A549 (cell line): ENCODE measurements around the gene SELL. TPM values are rescaled to one million over a fixed set of nuclear protein-coding genes. Genes with fewer than 3 reads are reported as not detected.
"Not testable (repeated sequence)": the region's sequence is repeated elsewhere in the genome, so short reads cannot be mapped to it uniquely, and the experiment has no call there.

Source experiments
- ATAC-seq, 2 experiments: fragments of 200-7000 bp in 1 of 2; fragments of >200 bp in 1 of 2; cut with Nextera tagmentation in 1 of 2; cut with Tn5 transposase in 1 of 2; 3 replicates each; pipeline versions ENCODE4 v1.8.0 to v1.9.1; 2018 to 2020; ENCODE audit warnings: mild to moderate bottlenecking in 1 of 2, moderate library complexity in 1 of 2
- CTCF ChIA-PET: fragments of 300-600 bp; sonication (Branson Sonifier 250); formaldehyde crosslinking; extraction: SDS; loops from one replicate; lab custom pipeline; 2021; ENCODE audit warnings: antibody characterized with exemption, inconsistent platforms; lab: Yijun Ruan, JAX
- POLR2A ChIA-PET: fragments of 350-600 bp; formaldehyde crosslinking; extraction: SDS; loops from one replicate; lab custom pipeline; 2021; ENCODE audit warnings: antibody characterized with exemption, inconsistent platforms; lab: Yijun Ruan, JAX
- DNase-seq, 2 experiments: peaks; one replicate each; pipeline versions ENCODE4 v3.0.0 to v3.0.0-alpha.2; 2011 to 2016; ENCODE audit warnings: low read depth in 1 of 2, low spot score in 1 of 2
- FAIRE-seq: peaks from 2 replicates; lab custom pipeline; 2011; peaks lifted over from hg19 to GRCh38; lab: Jason Lieb, UNC
- H3K27ac ChIP-seq, 2 experiments: fragments of >200 bp; sonication (Bioruptor Twin); formaldehyde crosslinking; 3 replicates each; pipeline ENCODE4 v1.5.1; 2016 to 2017
- H3K4me1 ChIP-seq: fragments of >200 bp; sonication (Bioruptor Twin); formaldehyde crosslinking; 3 replicates; pipeline ENCODE4 v1.6.1; 2016
- H3K4me2 ChIP-seq: fragments of >200 bp; sonication (Bioruptor Twin); formaldehyde crosslinking; 3 replicates; pipeline ENCODE4 v1.6.1; 2016
- H3K4me3 ChIP-seq: fragments of >200 bp; sonication (Bioruptor Twin); formaldehyde crosslinking; 3 replicates; pipeline ENCODE4 v1.5.1; 2016
- H3K9me3 ChIP-seq: fragments of >200 bp; sonication (Bioruptor Twin); formaldehyde crosslinking; 3 replicates; pipeline ENCODE4 v1.6.1; 2016
- BHLHE40 ChIP-seq: IDR thresholded peaks from 2 replicates; pipeline ENCODE4 v1.6.1; 2012; ENCODE audit warnings: low read depth, low read length, inconsistent platforms
- CHD2 ChIP-seq: fragments of 150-350 bp; IDR thresholded peaks from 2 replicates; pipeline ENCODE4 v1.6.1; 2014; ENCODE audit warnings: low read length; ENCODE audit not compliant: partially characterized antibody
- ELK1 ChIP-seq: fragments of 150-350 bp; IDR thresholded peaks from 2 replicates; pipeline ENCODE4 v1.6.1; 2014; ENCODE audit warnings: low read depth, mild to moderate bottlenecking, low read length
- FOSB ChIP-seq: fragments of 250-450 bp; sonication (Bioruptor Pico); IDR thresholded peaks from 2 replicates; pipeline ENCODE4 v1.5.0; 2020; ENCODE audit warnings: mild to moderate bottlenecking, moderate library complexity
- FOXS1 ChIP-seq: fragments of 250-450 bp; sonication (Bioruptor Pico); IDR thresholded peaks from 2 replicates; pipeline ENCODE4 v1.5.0; 2020; ENCODE audit warnings: mild to moderate bottlenecking, moderate library complexity
- HDAC2 ChIP-seq: fragments of 200-600 bp; sonication (generic); IDR thresholded peaks from 2 replicates; pipeline ENCODE4 v1.6.1; 2016
- HEYL ChIP-seq: fragments of 250-450 bp; sonication (Bioruptor Pico); IDR thresholded peaks from 2 replicates; pipeline ENCODE4 v1.8.0; 2021; ENCODE audit warnings: mild to moderate bottlenecking, moderate library complexity
- HOXB13 ChIP-seq: fragments of 250-450 bp; sonication (Bioruptor Pico); IDR thresholded peaks from 2 replicates; pipeline ENCODE4 v1.5.0; 2020; ENCODE audit warnings: low read depth, mild to moderate bottlenecking, moderate library complexity
- KDM5A ChIP-seq: fragments of 200-600 bp; sonication (generic); IDR thresholded peaks from 2 replicates; pipeline ENCODE4 v1.6.1; 2016; ENCODE audit warnings: antibody characterized with exemption, mild to moderate bottlenecking
- NFE2L2 ChIP-seq: fragments of 150-350 bp; conservative IDR thresholded peaks from 2 replicates; pipeline ENCODE4 v1.6.1; 2014; ENCODE audit warnings: low read length
- NPAS2 ChIP-seq: fragments of 250-450 bp; sonication (Bioruptor Pico); IDR thresholded peaks from 2 replicates; pipeline ENCODE4 v1.8.0; 2022; ENCODE audit warnings: mild to moderate bottlenecking, moderate library complexity, borderline replicate concordance
- NR3C1 ChIP-seq: fragments of >200 bp; sonication (Bioruptor Twin); formaldehyde crosslinking; IDR thresholded peaks from 3 replicates; pipeline ENCODE4 v1.6.1; 2017
- PHF8 ChIP-seq: fragments of 200-600 bp; sonication (generic); IDR thresholded peaks from 2 replicates; pipeline ENCODE4 v1.6.1; 2016; ENCODE audit warnings: low read depth, mild to moderate bottlenecking, antibody characterized with exemption, moderate library complexity, borderline replicate concordance
- RAD21 ChIP-seq, 2 experiments: fragments of >200 bp in 1 of 2; sonication (Bioruptor Twin) in 1 of 2; formaldehyde crosslinking in 1 of 2; IDR thresholded peaks in 1 of 2; conservative IDR thresholded peaks in 1 of 2; 2 replicates in 1 of 2; 3 replicates in 1 of 2; pipeline ENCODE4 v1.6.1; 2012 to 2018; ENCODE audit warnings: inconsistent platforms in 1 of 2
- RARB ChIP-seq: fragments of 250-450 bp; sonication (Bioruptor Pico); IDR thresholded peaks from 2 replicates; pipeline ENCODE4 v1.8.0; 2021; ENCODE audit warnings: mild to moderate bottlenecking, moderate library complexity
- REST ChIP-seq: fragments of 200-600 bp; sonication (generic); IDR thresholded peaks from 2 replicates; pipeline ENCODE4 v1.6.1; 2016; ENCODE audit warnings: antibody characterized with exemption, mild to moderate bottlenecking, moderate library complexity
- RFX5 ChIP-seq: fragments of 450-650 bp; IDR thresholded peaks from 2 replicates; pipeline ENCODE4 v1.7.1; 2014; ENCODE audit warnings: antibody characterized with exemption, mild to moderate bottlenecking, moderate library complexity
- SREBF2 ChIP-seq: fragments of 450-650 bp; IDR thresholded peaks from 2 replicates; pipeline ENCODE4 v1.6.1; 2014; ENCODE audit warnings: mild to moderate bottlenecking, moderate library complexity
- ZC3H11A ChIP-seq: fragments of 450-650 bp; IDR thresholded peaks from 2 replicates; pipeline ENCODE4 v1.6.1; 2014; ENCODE audit warnings: antibody characterized with exemption, mild to moderate bottlenecking
- ZNF302 ChIP-seq: fragments of 250-450 bp; sonication (Bioruptor Pico); IDR thresholded peaks from 2 replicates; pipeline ENCODE4 v1.9.0; 2021; ENCODE audit warnings: inconsistent platforms, mild to moderate bottlenecking, moderate library complexity
- WGBS: methylation state at CpG from one replicate; pipeline ENCODE4 v1.1.6; 2017; ENCODE audit errors: missing lambda C conversion rate; 5-methylcytosine and 5-hydroxymethylcytosine counted together
- polyA plus RNA-seq, 4 experiments: library from polyadenylated mRNA; depleted of rRNA in 3 of 4; stranded (reverse); fragments of >200 nt; fragmentation: RNase III in 1 of 4; extraction: RNeasy Plus Mini Kit Qiagen cat#74134 plus additional on column Dnase treatment in 1 of 4; gene quantifications; 2 replicates in 3 of 4; 3 replicates in 1 of 4; pipeline ENCODE4 v1.2.3, GENCODE V29; 2011 to 2017
- TF ChIP-seq, protein P1 (sequence below): fragments of 250-450 bp; sonication (Bioruptor Pico); IDR thresholded peaks from 2 replicates; pipeline ENCODE4 v1.5.0; 2020; ENCODE audit warnings: low read depth, mild to moderate bottlenecking, moderate library complexity
- TF ChIP-seq, protein P2 (sequence below): fragments of 250-450 bp; sonication (Bioruptor Pico); IDR thresholded peaks from 2 replicates; pipeline ENCODE4 v1.5.0; 2021; ENCODE audit warnings: mild to moderate bottlenecking, moderate library complexity, borderline replicate concordance
- TF ChIP-seq, protein P3 (sequence below): fragments of >200 bp; sonication (Bioruptor Twin); formaldehyde crosslinking; IDR thresholded peaks from 2 replicates; pipeline ENCODE4 v1.6.1; 2016
- TF ChIP-seq, protein P4 (sequence below): fragments of >200 bp; sonication (Bioruptor Twin); formaldehyde crosslinking; IDR thresholded peaks from 3 replicates; pipeline ENCODE4 v1.5.1; 2016

SELL gene
- polyA plus RNA-seq, 2 of the 4 experiments (the other 2 are of a cell fraction) = 0.39 TPM

DNA sequence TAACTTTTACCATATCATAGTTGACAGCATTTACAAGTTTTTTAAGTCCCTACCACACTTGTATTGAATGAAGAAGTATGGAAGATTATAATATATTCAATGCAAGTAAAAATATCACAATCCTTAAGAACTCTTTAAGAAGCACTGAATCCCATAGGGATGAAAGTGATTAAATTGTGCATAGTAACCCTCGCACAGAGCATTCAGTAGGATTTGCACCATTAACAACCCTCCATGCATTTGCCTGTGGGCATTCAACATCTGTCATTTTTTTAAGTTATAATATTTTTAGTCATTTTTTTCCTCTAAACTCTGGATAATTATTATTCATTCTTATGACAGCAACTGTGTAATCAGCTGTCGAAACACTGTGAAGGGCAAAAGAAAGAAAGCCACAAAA lies 12.3 kb upstream of the SELL start:
- FAIRE-seq = no peak
- 50% methylated on average over 2 of the region's 2 CpGs for WGBS
- Histone ChIP-seq H3K4me3 (no peak overlapping the region), H3K4me2 (no peak overlapping the region), H3K9me3 (no peaks in the 10 kb centered on the region), H3K4me1 (no peaks in the 10 kb centered on the region), H3K27ac (no peak overlapping the region)
- ChIA-PET CTCF (interaction anchor here (1.8 kb wide), 1 partner anchor 16 kb away, joined by 3 read pairs; no protein-coding TSS in a partner anchor), POLR2A (no interaction called here)
- TF ChIP-seq NR3C1 = no peak
- no peak for TF ChIP-seq REST
- TF ChIP-seq FOXS1 (CRISPR knock-in tag) = no peak
- TF ChIP-seq HDAC2 = no peak
- TF ChIP-seq NPAS2 (CRISPR knock-in tag) = no peak
- no peak for TF ChIP-seq SREBF2
- TF ChIP-seq, protein P1, sequence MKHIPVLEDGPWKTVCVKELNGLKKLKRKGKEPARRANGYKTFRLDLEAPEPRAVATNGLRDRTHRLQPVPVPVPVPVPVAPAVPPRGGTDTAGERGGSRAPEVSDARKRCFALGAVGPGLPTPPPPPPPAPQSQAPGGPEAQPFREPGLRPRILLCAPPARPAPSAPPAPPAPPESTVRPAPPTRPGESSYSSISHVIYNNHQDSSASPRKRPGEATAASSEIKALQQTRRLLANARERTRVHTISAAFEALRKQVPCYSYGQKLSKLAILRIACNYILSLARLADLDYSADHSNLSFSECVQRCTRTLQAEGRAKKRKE = no peak
- TF ChIP-seq, protein P2, sequence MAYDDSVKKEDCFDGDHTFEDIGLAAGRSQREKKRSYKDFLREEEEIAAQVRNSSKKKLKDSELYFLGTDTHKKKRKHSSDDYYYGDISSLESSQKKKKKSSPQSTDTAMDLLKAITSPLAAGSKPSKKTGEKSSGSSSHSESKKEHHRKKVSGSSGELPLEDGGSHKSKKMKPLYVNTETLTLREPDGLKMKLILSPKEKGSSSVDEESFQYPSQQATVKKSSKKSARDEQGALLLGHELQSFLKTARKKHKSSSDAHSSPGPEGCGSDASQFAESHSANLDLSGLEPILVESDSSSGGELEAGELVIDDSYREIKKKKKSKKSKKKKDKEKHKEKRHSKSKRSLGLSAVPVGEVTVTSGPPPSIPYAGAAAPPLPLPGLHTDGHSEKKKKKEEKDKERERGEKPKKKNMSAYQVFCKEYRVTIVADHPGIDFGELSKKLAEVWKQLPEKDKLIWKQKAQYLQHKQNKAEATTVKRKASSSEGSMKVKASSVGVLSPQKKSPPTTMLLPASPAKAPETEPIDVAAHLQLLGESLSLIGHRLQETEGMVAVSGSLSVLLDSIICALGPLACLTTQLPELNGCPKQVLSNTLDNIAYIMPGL = no peak
- TF ChIP-seq HEYL (CRISPR knock-in tag) = no peak
- TF ChIP-seq CHD2 = no peak
- TF ChIP-seq, protein P3, sequence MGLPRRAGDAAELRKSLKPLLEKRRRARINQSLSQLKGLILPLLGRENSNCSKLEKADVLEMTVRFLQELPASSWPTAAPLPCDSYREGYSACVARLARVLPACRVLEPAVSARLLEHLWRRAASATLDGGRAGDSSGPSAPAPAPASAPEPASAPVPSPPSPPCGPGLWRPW = no peak
- TF ChIP-seq, protein P4, sequence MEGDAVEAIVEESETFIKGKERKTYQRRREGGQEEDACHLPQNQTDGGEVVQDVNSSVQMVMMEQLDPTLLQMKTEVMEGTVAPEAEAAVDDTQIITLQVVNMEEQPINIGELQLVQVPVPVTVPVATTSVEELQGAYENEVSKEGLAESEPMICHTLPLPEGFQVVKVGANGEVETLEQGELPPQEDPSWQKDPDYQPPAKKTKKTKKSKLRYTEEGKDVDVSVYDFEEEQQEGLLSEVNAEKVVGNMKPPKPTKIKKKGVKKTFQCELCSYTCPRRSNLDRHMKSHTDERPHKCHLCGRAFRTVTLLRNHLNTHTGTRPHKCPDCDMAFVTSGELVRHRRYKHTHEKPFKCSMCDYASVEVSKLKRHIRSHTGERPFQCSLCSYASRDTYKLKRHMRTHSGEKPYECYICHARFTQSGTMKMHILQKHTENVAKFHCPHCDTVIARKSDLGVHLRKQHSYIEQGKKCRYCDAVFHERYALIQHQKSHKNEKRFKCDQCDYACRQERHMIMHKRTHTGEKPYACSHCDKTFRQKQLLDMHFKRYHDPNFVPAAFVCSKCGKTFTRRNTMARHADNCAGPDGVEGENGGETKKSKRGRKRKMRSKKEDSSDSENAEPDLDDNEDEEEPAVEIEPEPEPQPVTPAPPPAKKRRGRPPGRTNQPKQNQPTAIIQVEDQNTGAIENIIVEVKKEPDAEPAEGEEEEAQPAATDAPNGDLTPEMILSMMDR = no peak
- ATAC-seq = no peak
- no peak for DNase-seq

- POLR2A ChIA-PET = no interaction called here
- TF ChIP-seq RFX5 = no peak
- TF ChIP-seq RAD21 (conservative IDR thresholded peaks at IDR 0.05 in 1 of 2, IDR thresholded peaks at IDR 0.05 in 1 of 2) = no peak
- TF ChIP-seq BHLHE40 = no peak
- no peak for TF ChIP-seq ELK1
- TF ChIP-seq NR3C1 = no peak
- no peak for TF ChIP-seq ZNF302 (CRISPR knock-in tag)
- no peak for TF ChIP-seq KDM5A
- no peak for TF ChIP-seq NFE2L2
- no peak for TF ChIP-seq PHF8
- no peak for TF ChIP-seq HOXB13 (CRISPR knock-in tag)
- TF ChIP-seq ZC3H11A = no peak
- TF ChIP-seq RARB (CRISPR knock-in tag) = no peak
- TF ChIP-seq HEYL (CRISPR knock-in tag) = no peak
- no peak for TF ChIP-seq FOSB (CRISPR knock-in tag)
- CTCF ChIA-PET = interaction anchor here (3.1 kb wide), 1 partner anchor 10 kb away, joined by 13 read pairs; no protein-coding TSS in a partner anchor
- Histone ChIP-seq H3K9me3 (no peaks in the 10 kb centered on the region), H3K4me1 (no peaks in the 10 kb centered on the region), H3K4me3 (no peak overlapping the region), H3K27ac (no peak overlapping the region), H3K4me2 (no peak overlapping the region)
- FAIRE-seq = no peak
- DNase-seq = no peak
- ATAC-seq = no peak
These were observed 11.4 kb upstream of the SELL start for GRCh38 chr1:169722779-169723178.

DNA sequence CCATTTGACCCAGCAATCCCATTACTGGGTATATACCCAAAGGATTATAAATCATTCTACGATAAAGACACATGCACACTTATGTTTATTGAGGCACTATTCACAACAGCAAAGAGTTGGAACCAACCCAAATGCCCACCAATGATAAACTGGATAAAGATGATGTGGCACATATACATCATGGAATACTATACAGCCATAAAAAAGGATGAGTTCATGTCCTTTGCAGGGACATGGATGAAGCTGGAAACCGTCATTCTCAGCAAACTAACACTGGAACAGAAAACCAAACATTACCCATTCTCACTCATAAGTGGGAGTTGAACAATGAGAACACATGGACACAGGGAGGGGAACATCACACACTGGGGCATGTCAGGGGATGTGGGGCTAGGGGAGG lies 3.7 kb upstream of the SELL start:
- ATAC-seq, DNase-seq, H3K9me3 ChIP-seq, H3K27ac ChIP-seq, H3K4me1 ChIP-seq, CTCF ChIA-PET, FAIRE-seq, H3K4me2 ChIP-seq, POLR2A ChIA-PET, H3K4me3 ChIP-seq: not testable (repeated sequence)
- 47% methylated on average over 2 of the region's 2 CpGs for WGBS
